Fibroblast of lung (primary cell): Measurements from ENCODE around the gene RASA3. TPM values are rescaled to one million over a fixed set of nuclear protein-coding genes. Genes with fewer than 3 reads are reported as not detected.
"Not testable (repeated sequence)": the region's sequence is repeated elsewhere in the genome, so short reads cannot be mapped to it uniquely, and the experiment has no call there.

Experiments
- DNase-seq, 2 donors: peaks; one replicate each; pipeline versions ENCODE4 v3.0.0 to v3.0.0-alpha.2; 2010; ENCODE audit warnings: low read depth in 2 of 2
- H2AFZ ChIP-seq: 2 replicates; pipeline ENCODE4 v1.5.1; 2012; ENCODE audit warnings: low read length, control low read depth, inconsistent platforms
- H3K27ac ChIP-seq: 2 replicates; pipeline ENCODE4 v1.5.1; 2011; ENCODE audit warnings: low read length, control low read depth; ENCODE audit not compliant: insufficient read depth
- H3K27me3 ChIP-seq: 2 replicates; pipeline ENCODE4 v1.5.1; 2011; ENCODE audit warnings: mild to moderate bottlenecking, low read length; ENCODE audit not compliant: control insufficient read depth, insufficient read depth
- H3K36me3 ChIP-seq: 2 replicates; pipeline ENCODE4 v1.5.1; 2011; ENCODE audit warnings: low read length; ENCODE audit not compliant: control insufficient read depth, insufficient read depth
- H3K4me1 ChIP-seq: 2 replicates; pipeline ENCODE4 v1.5.1; 2011; ENCODE audit warnings: low read length; ENCODE audit not compliant: control insufficient read depth, insufficient read depth; ENCODE audit errors: extremely low read depth
- H3K4me2 ChIP-seq: 2 replicates; pipeline ENCODE4 v1.5.1; 2011; ENCODE audit warnings: low read length, control low read depth; ENCODE audit not compliant: insufficient read depth; ENCODE audit errors: extremely low read depth
- H3K4me3 ChIP-seq, 4 experiments: fragments of 200-600 bp in 1 of 4; sonication (generic) in 1 of 4; replicated peaks in 1 of 4; 2 replicates each; pipeline ENCODE4 v1.5.1; 2011 to 2016; ENCODE audit warnings: low read length in 4 of 4, low read depth in 3 of 4, mild to moderate bottlenecking in 3 of 4, control low read depth in 2 of 4, inconsistent platforms in 1 of 4, mixed read lengths in 1 of 4; ENCODE audit not compliant: insufficient read depth in 1 of 4; ENCODE audit errors: control extremely low read depth in 1 of 4
- H3K79me2 ChIP-seq: 2 replicates; pipeline ENCODE4 v1.5.1; 2012; ENCODE audit warnings: mild to moderate bottlenecking, low read length, inconsistent platforms; ENCODE audit not compliant: control insufficient read depth, insufficient read depth
- H3K9ac ChIP-seq: 2 replicates; pipeline ENCODE4 v1.5.1; 2011; ENCODE audit warnings: mild to moderate bottlenecking, low read length, control low read depth; ENCODE audit not compliant: insufficient read depth
- H3K9me3 ChIP-seq: 2 replicates; pipeline ENCODE4 v1.5.1; 2012; ENCODE audit warnings: low read depth, low read length; ENCODE audit not compliant: control insufficient read depth, insufficient read depth
- H4K20me1 ChIP-seq: 2 replicates; pipeline ENCODE4 v1.5.1; 2011; ENCODE audit warnings: low read length; ENCODE audit not compliant: control insufficient read depth, insufficient read depth; ENCODE audit errors: extremely low read depth
- EZH2 ChIP-seq: IDR thresholded peaks from 2 replicates; pipeline ENCODE4 v1.5.1; 2012; ENCODE audit warnings: low read length, control low read depth, mild to moderate bottlenecking; ENCODE audit errors: missing control alignments
- polyA plus RNA-seq, 2 donors: library from polyadenylated mRNA; depleted of rRNA in 1 of 2; stranded (reverse) in 1 of 2; unstranded in 1 of 2; fragments of >200 nt; gene quantifications; 2 replicates each; pipeline ENCODE4 v1.2.1, GENCODE V29; 2011 to 2012; ENCODE audit warnings: missing spikeins in 1 of 2
- total RNA-seq: library from RNA; depleted of rRNA; stranded (reverse); fragments of >200 nt; gene quantifications from 2 replicates; pipeline ENCODE4 v1.2.1, GENCODE V29; 2014
- TF ChIP-seq, protein P1 (sequence below), 2 donors: IDR thresholded peaks in 1 of 2; conservative IDR thresholded peaks in 1 of 2; 1 replicate in 1 of 2; 2 replicates in 1 of 2; pipeline ENCODE4 v1.5.1; 2011 to 2012; ENCODE audit warnings: low read length in 2 of 2, control low read depth in 1 of 2, inconsistent platforms in 1 of 2, low read depth in 1 of 2, mild to moderate bottlenecking in 1 of 2

RASA3 gene
- total and polyA plus RNA-seq, 2 donors (not counting 1 experiment from before 2014, with no cell fraction given): 26.6 to 31.1 TPM

DNA sequence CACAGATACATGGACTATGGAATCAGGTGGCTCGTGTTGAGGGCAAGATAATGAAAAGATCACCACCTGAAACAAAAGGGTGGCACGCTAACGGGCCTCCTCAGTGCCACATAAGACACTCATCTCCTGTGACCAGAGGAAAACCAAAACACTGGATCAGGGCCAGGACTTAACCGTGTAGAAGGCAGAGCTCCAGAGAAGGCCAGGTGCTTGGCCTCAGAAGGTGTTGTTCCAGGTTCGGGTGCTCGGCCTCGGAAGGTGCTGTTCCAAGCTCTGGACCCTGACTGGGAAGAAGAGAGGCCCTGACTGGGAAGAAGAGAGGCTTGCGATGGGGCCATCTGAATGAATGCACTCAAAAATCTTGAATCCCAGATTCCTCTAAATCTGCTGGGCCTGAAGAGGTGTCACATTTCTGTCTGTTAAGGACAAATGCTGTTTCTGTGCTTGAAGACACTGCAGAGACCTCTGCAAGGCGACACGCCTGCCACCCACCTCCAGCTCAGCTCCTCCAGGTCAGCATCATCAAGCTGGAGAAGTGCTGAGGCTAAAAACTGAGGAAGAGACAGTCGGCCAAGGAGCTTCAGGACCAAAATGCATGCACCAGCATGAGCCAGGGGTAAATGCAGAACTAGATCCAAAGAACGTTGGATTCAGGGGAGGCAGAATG is 2.7 kb upstream of the RASA3 start:
- Histone ChIP-seq H3K36me3 (no peaks in the 10 kb centered on the region), H3K9ac (no peak overlapping the region), H2AFZ (no peak overlapping the region)

DNA sequence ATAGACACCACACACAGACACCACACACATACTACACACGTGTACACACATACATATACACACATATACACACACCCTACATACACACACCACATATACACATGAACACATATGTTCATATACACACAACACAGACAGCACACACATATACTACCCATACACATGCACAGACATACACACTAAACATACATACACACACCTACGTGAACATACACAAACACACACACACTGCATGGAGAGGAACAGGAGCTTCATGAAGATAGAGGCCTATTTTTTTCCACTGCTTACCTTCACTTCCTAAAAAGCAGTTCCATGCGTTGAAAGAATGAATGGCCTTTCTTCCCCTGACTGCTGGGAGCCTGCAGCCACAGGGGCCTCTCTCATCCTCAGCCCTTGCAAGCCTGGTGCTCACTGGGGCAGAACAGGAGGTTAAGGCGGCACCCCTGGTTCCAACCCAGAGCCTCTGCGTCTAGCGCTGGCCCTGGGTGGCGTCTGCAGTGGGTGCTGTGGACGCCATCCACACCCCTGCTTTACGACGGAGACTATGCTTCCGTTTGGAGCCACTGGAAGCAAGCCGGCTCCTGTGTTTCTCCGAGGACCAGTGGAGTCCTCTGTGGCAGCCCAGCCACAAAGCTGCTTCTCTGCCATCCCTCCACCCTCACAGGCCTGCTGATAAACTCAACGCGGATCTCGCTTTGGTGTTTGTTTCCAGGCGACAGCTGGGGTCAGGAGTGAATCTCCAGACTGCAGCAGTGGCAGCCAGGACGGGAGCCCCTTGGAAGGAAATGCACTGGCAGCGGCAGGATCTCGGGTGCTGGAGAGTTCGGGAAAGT is 1.9 kb upstream of the RASA3 start:
- no peaks in the 10 kb centered on the region for H4K20me1 ChIP-seq
- no peaks in the 10 kb centered on the region for H3K9me3 ChIP-seq
- H3K4me1 ChIP-seq: peaks cover 13% of the 10 kb centered on the region
- H3K9ac ChIP-seq: no peak overlapping the region
- no peak overlapping the region for H3K4me3 ChIP-seq
- no peaks in the 10 kb centered on the region for H3K27me3 ChIP-seq
- H3K79me2 ChIP-seq: peaks cover 30% of the 10 kb centered on the region
- no peaks in the 10 kb centered on the region for H3K36me3 ChIP-seq
- no peak for TF ChIP-seq EZH2
- TF ChIP-seq, protein P1, sequence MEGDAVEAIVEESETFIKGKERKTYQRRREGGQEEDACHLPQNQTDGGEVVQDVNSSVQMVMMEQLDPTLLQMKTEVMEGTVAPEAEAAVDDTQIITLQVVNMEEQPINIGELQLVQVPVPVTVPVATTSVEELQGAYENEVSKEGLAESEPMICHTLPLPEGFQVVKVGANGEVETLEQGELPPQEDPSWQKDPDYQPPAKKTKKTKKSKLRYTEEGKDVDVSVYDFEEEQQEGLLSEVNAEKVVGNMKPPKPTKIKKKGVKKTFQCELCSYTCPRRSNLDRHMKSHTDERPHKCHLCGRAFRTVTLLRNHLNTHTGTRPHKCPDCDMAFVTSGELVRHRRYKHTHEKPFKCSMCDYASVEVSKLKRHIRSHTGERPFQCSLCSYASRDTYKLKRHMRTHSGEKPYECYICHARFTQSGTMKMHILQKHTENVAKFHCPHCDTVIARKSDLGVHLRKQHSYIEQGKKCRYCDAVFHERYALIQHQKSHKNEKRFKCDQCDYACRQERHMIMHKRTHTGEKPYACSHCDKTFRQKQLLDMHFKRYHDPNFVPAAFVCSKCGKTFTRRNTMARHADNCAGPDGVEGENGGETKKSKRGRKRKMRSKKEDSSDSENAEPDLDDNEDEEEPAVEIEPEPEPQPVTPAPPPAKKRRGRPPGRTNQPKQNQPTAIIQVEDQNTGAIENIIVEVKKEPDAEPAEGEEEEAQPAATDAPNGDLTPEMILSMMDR (conservative IDR thresholded peaks at IDR 0.05 in 1 of 2, IDR thresholded peaks at IDR 0.05 in 1 of 2; ENCODE audit: low read depth in 1 of 2, low read length in 2 of 2): no peak
- no peak overlapping the region for H3K4me2 ChIP-seq
- no peak overlapping the region for H3K27ac ChIP-seq
- peak overlapping the region; percentile 17 for H2AFZ ChIP-seq
- DNase-seq: no peak

More for the DNA sequence above, 2.7 kb upstream of the RASA3 start:
- Histone ChIP-seq H3K9me3 (no peaks in the 10 kb centered on the region), H3K27ac (no peak overlapping the region), H3K4me1 (peaks cover 5% of the 10 kb centered on the region), H4K20me1 (no peaks in the 10 kb centered on the region), H3K27me3 (no peaks in the 10 kb centered on the region), H3K79me2 (peaks cover 22% of the 10 kb centered on the region), H3K4me2 (no peak overlapping the region), H3K4me3 (no peak overlapping the region)
- no peak for DNase-seq
- no peak for TF ChIP-seq EZH2
- TF ChIP-seq, protein P1 (conservative IDR thresholded peaks at IDR 0.05 in 1 of 2, IDR thresholded peaks at IDR 0.05 in 1 of 2; ENCODE audit: low read depth in 1 of 2, low read length in 2 of 2): no peak

DNA sequence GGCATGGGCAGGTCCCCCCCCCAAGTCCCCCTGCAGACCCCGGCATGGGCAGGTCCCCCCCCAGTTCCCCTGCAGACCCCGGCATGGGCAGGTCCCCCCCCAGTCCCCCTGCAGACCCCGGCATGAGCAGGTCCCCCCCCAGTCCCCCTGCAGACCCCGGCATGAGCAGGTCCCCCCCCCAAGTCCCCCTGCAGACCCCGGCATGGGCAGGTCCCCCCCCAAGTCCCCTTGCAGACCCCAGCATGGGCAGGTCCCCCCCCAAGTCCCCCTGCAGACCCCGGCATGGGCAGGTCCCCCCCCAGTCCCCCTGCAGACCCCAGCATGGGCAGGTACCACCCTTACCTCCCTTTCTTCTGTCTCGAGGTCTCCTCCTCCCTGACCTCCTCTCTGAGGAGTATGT is 1.1 kb upstream of the RASA3 start:
- H3K9me3 ChIP-seq, H3K27ac ChIP-seq, H2AFZ ChIP-seq, H3K27me3 ChIP-seq, H3K4me2 ChIP-seq, DNase-seq, H3K36me3 ChIP-seq, H3K9ac ChIP-seq, H3K4me3 ChIP-seq, H4K20me1 ChIP-seq: not testable (repeated sequence)
- Histone ChIP-seq H3K79me2 (peaks cover 38% of the 10 kb centered on the region), H3K4me1 (peaks cover 15% of the 10 kb centered on the region)

DNA sequence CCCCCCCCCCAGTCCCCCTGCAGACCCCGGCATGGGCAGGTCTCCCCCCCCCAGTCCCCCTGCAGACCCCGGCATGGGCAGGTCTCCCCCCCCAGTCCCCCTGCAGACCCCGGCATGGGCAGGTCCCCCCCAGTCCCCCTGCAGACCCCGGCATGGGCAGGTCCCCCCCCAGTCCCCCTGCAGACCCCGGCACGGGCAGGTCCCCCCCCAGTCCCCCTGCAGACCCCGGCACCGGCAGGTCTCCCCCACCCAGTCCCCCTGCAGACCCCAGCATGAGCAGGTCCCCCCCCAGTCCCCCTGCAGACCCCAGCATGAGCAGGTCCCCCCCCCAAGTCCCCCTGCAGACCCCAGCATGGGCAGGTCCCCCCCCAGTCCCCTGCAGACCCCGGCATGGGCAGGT is 703 bp upstream of the RASA3 start:
- not testable (repeated sequence) for H4K20me1 ChIP-seq, H3K9ac ChIP-seq, H3K9me3 ChIP-seq, DNase-seq, H3K4me3 ChIP-seq, H3K27me3 ChIP-seq, H3K4me2 ChIP-seq, H2AFZ ChIP-seq, H3K36me3 ChIP-seq, H3K27ac ChIP-seq
- Histone ChIP-seq H3K4me1 (peaks cover 15% of the 10 kb centered on the region), H3K79me2 (peaks cover 42% of the 10 kb centered on the region)
